Parathyroid adenoma (tissue), 2 donors: ENCODE data around the gene VCPKMT.

Source experiments
- H2AFZ ChIP-seq: fragments of 300-600 bp; sonication (generic); one replicate; pipeline ENCODE4 v1.7.0; 2017; ENCODE audit warnings: antibody characterized with exemption, mild to moderate bottlenecking
- H3K27ac ChIP-seq: fragments of 300-600 bp; sonication (generic); one replicate; pipeline ENCODE4 v1.7.0; 2017
- H3K27me3 ChIP-seq: fragments of 300-600 bp; sonication (generic); one replicate; pipeline ENCODE4 v1.7.0; 2017; ENCODE audit warnings: low read length; ENCODE audit not compliant: control insufficient read depth, insufficient read depth
- H3K36me3 ChIP-seq: fragments of 300-600 bp; sonication (generic); one replicate; pipeline ENCODE4 v1.7.0; 2017; ENCODE audit warnings: low read length; ENCODE audit not compliant: control insufficient read depth, insufficient read depth
- H3K4me1 ChIP-seq: fragments of 300-600 bp; sonication (generic); one replicate; pipeline ENCODE4 v1.7.0; 2017; ENCODE audit warnings: control low read depth
- H3K4me2 ChIP-seq: fragments of 300-600 bp; sonication (generic); one replicate; pipeline ENCODE4 v1.7.0; 2017; ENCODE audit warnings: low read length
- H3K4me3 ChIP-seq: fragments of 300-600 bp; sonication (generic); one replicate; pipeline ENCODE4 v1.7.0; 2017; ENCODE audit warnings: low read depth, low read length
- H3K79me2 ChIP-seq: fragments of 300-600 bp; sonication (generic); one replicate; pipeline ENCODE4 v1.7.0; 2017; ENCODE audit warnings: control low read depth
- H3K9ac ChIP-seq: fragments of 300-600 bp; sonication (generic); one replicate; pipeline ENCODE4 v1.7.0; 2017; ENCODE audit warnings: mild to moderate bottlenecking
- H3K9me3 ChIP-seq: fragments of 300-600 bp; sonication (generic); one replicate; pipeline ENCODE4 v1.7.0; 2017; ENCODE audit warnings: low read length; ENCODE audit not compliant: control insufficient read depth
- CTCF ChIP-seq: fragments of 300-600 bp; sonication (generic); IDR thresholded peaks from one replicate; pipeline ENCODE4 v1.7.0; 2017; ENCODE audit warnings: antibody characterized with exemption, mild to moderate bottlenecking
- donor health status: primary hyperparathyroidism.

The VCPKMT gene

GRCh38 chr14:50069325-50069724, 47.0 kb downstream of the VCPKMT start:
- Histone ChIP-seq H3K9ac (no peak overlapping the region), H2AFZ (no peak overlapping the region), H3K4me1 (no peaks in the 10 kb centered on the region), H3K27ac (no peak overlapping the region), H3K4me3 (no peak overlapping the region), H3K79me2 (no peaks in the 10 kb centered on the region), H3K27me3 (no peaks in the 10 kb centered on the region), H3K4me2 (no peak overlapping the region), H3K9me3 (no peaks in the 10 kb centered on the region), H3K36me3 (no peaks in the 10 kb centered on the region)
- TF ChIP-seq CTCF: no peak

- Histone ChIP-seq H3K4me3 (no peak overlapping the region), H3K9me3 (no peaks in the 10 kb centered on the region), H3K36me3 (no peaks in the 10 kb centered on the region), H3K4me2 (no peak overlapping the region), H3K27me3 (no peaks in the 10 kb centered on the region), H3K79me2 (no peaks in the 10 kb centered on the region), H3K4me1 (no peaks in the 10 kb centered on the region), H2AFZ (no peak overlapping the region), H3K27ac (no peak overlapping the region), H3K9ac (no peak overlapping the region)
- TF ChIP-seq CTCF: no peak
These were observed 47.9 kb downstream of the VCPKMT start for GRCh38 chr14:50068496-50068895.

GRCh38 chr14:50067723-50068495, 48.5 kb downstream of the VCPKMT start:
- H3K9ac ChIP-seq: no peak overlapping the region
- no peak for TF ChIP-seq CTCF
- H3K27me3 ChIP-seq: no peaks in the 10 kb centered on the region
- no peaks in the 10 kb centered on the region for H3K79me2 ChIP-seq
- H2AFZ ChIP-seq: no peak overlapping the region
- no peak overlapping the region for H3K4me3 ChIP-seq
- H3K4me1 ChIP-seq: no peaks in the 10 kb centered on the region
- no peak overlapping the region for H3K4me2 ChIP-seq
- no peaks in the 10 kb centered on the region for H3K9me3 ChIP-seq
- H3K27ac ChIP-seq: no peak overlapping the region
- no peaks in the 10 kb centered on the region for H3K36me3 ChIP-seq

GRCh38 chr14:50065583-50065982, 50.8 kb downstream of the VCPKMT start:
- Histone ChIP-seq H3K79me2 (no peaks in the 10 kb centered on the region), H3K4me3 (no peak overlapping the region), H3K9ac (no peak overlapping the region), H3K4me1 (no peaks in the 10 kb centered on the region), H3K9me3 (no peaks in the 10 kb centered on the region), H3K36me3 (no peaks in the 10 kb centered on the region), H2AFZ (no peak overlapping the region), H3K4me2 (no peak overlapping the region), H3K27ac (no peak overlapping the region), H3K27me3 (no peaks in the 10 kb centered on the region)
- TF ChIP-seq CTCF: no peak

DNA sequence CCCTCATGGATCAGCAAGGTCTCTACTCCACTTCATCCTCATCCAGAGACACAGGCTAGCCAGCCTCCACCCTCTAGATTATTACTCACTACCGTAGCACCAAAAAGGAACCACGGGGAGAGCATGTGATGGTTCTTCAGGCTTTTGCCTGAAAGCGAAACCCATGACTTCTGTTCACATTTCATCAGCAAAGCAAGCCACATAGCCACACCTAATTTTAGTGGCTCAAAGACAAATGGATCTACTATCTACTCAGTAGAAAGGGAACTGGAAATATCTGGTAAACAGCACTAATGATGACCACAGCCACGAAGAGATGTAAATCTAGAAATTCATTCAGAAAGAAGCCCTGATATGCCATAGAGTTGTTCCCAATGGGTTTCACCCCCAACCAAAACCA, 51.4 kb downstream of the VCPKMT start:
- Histone ChIP-seq H3K27ac (no peak overlapping the region), H3K4me3 (no peak overlapping the region), H3K4me1 (no peaks in the 10 kb centered on the region), H2AFZ (no peak overlapping the region), H3K9me3 (no peaks in the 10 kb centered on the region), H3K27me3 (no peaks in the 10 kb centered on the region), H3K4me2 (no peak overlapping the region), H3K9ac (no peak overlapping the region), H3K79me2 (no peaks in the 10 kb centered on the region), H3K36me3 (no peaks in the 10 kb centered on the region)
- no peak for TF ChIP-seq CTCF
